ENCODE measurements around the gene CD7. TPM values are rescaled to one million over a fixed set of nuclear protein-coding genes. Genes with fewer than 3 reads are reported as not detected.

CD7 gene
- total RNA-seq, 2 donors from 2014 or later: 2.8 TPM; not detected in 1

- H3K4me1 ChIP-seq (replicated peaks): peaks cover 20% of the 10 kb centered on the region
- no peak overlapping the region for H3K4me3 ChIP-seq
- no peak overlapping the region for H3K27ac ChIP-seq
- H3K9me3 ChIP-seq: no peaks in the 10 kb centered on the region
- intact Hi-C loops (cut with DNase I): no loop called here
- H3K36me3 ChIP-seq: no peaks in the 10 kb centered on the region
- TF ChIP-seq CTCF (IDR thresholded peaks at IDR 0.05) (no peak), POLR2A (IDR thresholded peaks at IDR 0.05) (no peak), POLR2AphosphoS5 (IDR thresholded peaks at IDR 0.05) (no peak)
- no peaks in the 10 kb centered on the region for H3K27me3 ChIP-seq (replicated peaks; ENCODE audit: insufficient read depth)
- no peak for DNase-seq (ENCODE audit: low spot score)
- 50% methylated on average over 28 of the region's 28 CpGs for WGBS
These were observed 13.2 kb upstream of the CD7 start for GRCh38 chr17:82330322-82331239.

GRCh38 chr17:82329683-82330321, 12.4 kb upstream of the CD7 start:
- no peak overlapping the region for H3K27ac ChIP-seq
- WGBS: 82% methylated on average over 19 of the region's 19 CpGs
- H3K4me3 ChIP-seq: no peak overlapping the region
- DNase-seq (ENCODE audit: low spot score): no peak
- intact Hi-C loops (cut with DNase I): no loop called here
- peaks cover 18% of the 10 kb centered on the region for H3K4me1 ChIP-seq (replicated peaks)
- no peaks in the 10 kb centered on the region for H3K36me3 ChIP-seq
- H3K27me3 ChIP-seq (replicated peaks; ENCODE audit: insufficient read depth): no peaks in the 10 kb centered on the region
- TF ChIP-seq POLR2AphosphoS5 (IDR thresholded peaks at IDR 0.05) (no peak), CTCF (IDR thresholded peaks at IDR 0.05) (no peak), POLR2A (IDR thresholded peaks at IDR 0.05) (no peak)
- no peaks in the 10 kb centered on the region for H3K9me3 ChIP-seq

GRCh38 chr17:82328994-82329507, 11.6 kb upstream of the CD7 start:
- Histone ChIP-seq H3K27ac (no peak overlapping the region), H3K4me1 (replicated peaks) (peaks cover 11% of the 10 kb centered on the region), H3K9me3 (no peaks in the 10 kb centered on the region), H3K27me3 (replicated peaks; ENCODE audit: insufficient read depth) (no peaks in the 10 kb centered on the region), H3K36me3 (no peaks in the 10 kb centered on the region), H3K4me3 (no peak overlapping the region)
- 91% methylated on average over 13 of the region's 15 CpGs for WGBS
- TF ChIP-seq POLR2AphosphoS5 (IDR thresholded peaks at IDR 0.05) (no peak), POLR2A (IDR thresholded peaks at IDR 0.05) (no peak)
- DNase-seq (ENCODE audit: low spot score): no peak
- intact Hi-C loops (cut with DNase I): no loop called here

GRCh38 chr17:82328141-82328993, 11.0 kb upstream of the CD7 start:
- Histone ChIP-seq H3K9me3 (no peaks in the 10 kb centered on the region), H3K36me3 (no peaks in the 10 kb centered on the region), H3K4me3 (no peak overlapping the region), H3K4me1 (replicated peaks) (peaks cover 9% of the 10 kb centered on the region), H3K27me3 (replicated peaks; ENCODE audit: insufficient read depth) (no peaks in the 10 kb centered on the region), H3K27ac (no peak overlapping the region)
- DNase-seq (ENCODE audit: low spot score): no peak
- intact Hi-C loops (cut with DNase I): no loop called here
- 68% methylated on average over 22 of the region's 28 CpGs for WGBS
- TF ChIP-seq POLR2AphosphoS5 (IDR thresholded peaks at IDR 0.05) (no peak), POLR2A (IDR thresholded peaks at IDR 0.05) (no peak), CTCF (IDR thresholded peaks at IDR 0.05) (no peak)

- H3K27me3 ChIP-seq (replicated peaks; ENCODE audit: insufficient read depth): no peaks in the 10 kb centered on the region
- 58% methylated on average over 16 of the region's 16 CpGs for WGBS
- H3K4me3 ChIP-seq: no peak overlapping the region
- H3K9me3 ChIP-seq: no peaks in the 10 kb centered on the region
- DNase-seq (ENCODE audit: low spot score): no peak
- no peaks in the 10 kb centered on the region for H3K36me3 ChIP-seq
- intact Hi-C loops (cut with DNase I): no loop called here
- TF ChIP-seq POLR2AphosphoS5 (IDR thresholded peaks at IDR 0.05): no peak
- no peak for TF ChIP-seq POLR2A (IDR thresholded peaks at IDR 0.05)
- peaks cover 5% of the 10 kb centered on the region for H3K4me1 ChIP-seq (replicated peaks)
- H3K27ac ChIP-seq: no peak overlapping the region
These were observed 10.3 kb upstream of the CD7 start for GRCh38 chr17:82327757-82328140.
